GM15510 (cell line): ENCODE data around the gene COLEC11.

ENCODE experiments used
- POLR2A ChIP-seq: IDR thresholded peaks from 3 replicates; pipeline ENCODE4 v1.6.1; 2011; ENCODE audit warnings: borderline replicate concordance; ENCODE audit not compliant: insufficient read length; ENCODE audit errors: extremely low read depth

The COLEC11 gene

DNA sequence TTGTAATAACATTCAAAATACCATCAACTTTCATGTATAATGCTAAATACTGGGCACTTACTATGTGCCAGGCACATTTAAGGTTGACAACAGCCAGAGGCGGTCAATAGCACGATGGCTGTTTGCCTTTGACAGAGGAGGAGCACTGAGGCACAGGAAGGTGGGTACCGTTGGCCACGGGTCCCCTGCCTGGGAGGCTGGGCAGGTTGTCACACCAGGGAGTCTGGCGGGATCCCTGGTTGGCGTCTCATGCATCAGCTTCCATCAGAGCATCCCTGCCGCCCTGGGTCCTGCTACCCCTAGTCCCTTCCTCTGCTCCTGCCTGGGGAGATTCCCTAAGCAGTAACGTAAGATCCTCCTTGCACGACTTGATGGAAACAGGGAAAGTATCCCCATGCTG lies 82.5 kb downstream of the COLEC11 start:
- TF ChIP-seq POLR2A = no peak

DNA sequence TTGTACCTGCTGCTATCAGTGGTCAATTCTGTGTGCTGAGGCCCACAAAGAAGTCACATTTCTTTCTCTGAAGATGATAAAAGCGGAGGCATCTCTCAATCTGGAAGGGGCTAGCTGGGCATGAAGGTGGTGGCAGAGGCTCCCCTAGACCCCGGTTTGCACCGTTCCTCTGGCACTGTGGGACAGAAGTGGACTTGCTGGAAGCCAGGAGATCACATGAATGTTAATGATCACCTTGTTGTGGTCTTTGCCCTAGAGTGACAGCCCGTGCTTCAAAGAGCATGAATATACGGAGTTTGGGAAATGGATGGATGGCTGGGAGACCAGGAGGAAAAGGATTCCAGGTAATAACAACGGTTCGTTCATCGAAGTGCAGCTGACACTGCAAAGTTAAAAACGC lies 83.3 kb downstream of the COLEC11 start:
- TF ChIP-seq POLR2A = no peak

DNA sequence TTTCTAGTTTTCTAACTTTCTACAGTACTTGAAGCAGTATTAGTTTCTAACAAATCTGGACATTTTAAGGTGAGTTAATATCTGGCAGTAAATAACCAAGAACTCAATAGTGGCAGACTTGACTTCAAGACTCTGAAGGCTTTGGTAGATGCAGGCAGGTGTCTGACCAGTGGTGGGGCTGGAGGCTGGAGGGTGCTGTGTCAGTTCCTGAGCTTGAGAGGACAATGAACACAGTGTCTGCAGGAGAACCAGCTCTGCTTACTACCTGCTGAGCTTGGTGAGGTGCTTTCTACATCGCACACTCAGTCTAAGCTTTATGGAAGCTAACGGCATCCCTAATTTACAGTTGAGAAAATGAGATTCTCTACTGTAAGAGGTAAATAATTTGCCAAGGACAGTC lies 84.3 kb downstream of the COLEC11 start:
- TF ChIP-seq POLR2A = no peak

DNA sequence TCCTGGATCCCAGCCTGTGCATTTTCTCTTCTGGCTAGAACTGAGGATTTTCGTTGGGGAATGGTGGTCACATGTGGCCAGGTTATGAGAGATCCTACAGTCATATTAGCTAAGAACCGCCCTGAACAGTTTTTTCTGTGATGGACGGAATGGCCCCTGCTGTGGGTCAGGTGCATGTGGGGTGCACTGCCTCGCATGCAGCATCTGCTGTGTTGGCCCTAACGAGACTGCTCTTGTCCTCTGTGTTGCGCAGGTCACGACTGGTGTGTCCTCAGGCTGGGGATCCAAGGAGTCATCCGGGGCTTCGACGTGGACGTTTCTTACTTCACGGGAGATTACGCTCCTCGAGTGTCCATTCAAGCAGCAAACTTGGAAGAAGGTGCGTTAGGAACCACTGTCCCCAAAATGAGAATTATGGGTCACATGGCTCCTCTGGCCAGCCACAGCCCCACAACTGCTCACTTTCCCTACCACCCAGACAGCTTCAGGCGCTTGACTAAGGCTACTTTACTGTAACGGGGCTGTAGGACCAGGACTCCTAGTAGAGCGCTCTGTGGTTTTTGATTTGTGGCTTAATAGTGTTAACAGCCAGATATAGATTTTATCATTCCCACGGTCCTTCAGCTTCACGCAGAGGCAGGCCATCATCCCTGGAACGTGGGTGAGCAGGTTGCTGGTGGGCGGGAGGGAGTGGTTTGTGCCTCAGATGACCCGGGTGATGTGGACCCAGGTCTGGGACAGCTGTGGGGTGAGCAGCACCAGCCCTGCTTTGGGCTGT lies 84.9 kb downstream of the COLEC11 start:
- no peak for TF ChIP-seq POLR2A

DNA sequence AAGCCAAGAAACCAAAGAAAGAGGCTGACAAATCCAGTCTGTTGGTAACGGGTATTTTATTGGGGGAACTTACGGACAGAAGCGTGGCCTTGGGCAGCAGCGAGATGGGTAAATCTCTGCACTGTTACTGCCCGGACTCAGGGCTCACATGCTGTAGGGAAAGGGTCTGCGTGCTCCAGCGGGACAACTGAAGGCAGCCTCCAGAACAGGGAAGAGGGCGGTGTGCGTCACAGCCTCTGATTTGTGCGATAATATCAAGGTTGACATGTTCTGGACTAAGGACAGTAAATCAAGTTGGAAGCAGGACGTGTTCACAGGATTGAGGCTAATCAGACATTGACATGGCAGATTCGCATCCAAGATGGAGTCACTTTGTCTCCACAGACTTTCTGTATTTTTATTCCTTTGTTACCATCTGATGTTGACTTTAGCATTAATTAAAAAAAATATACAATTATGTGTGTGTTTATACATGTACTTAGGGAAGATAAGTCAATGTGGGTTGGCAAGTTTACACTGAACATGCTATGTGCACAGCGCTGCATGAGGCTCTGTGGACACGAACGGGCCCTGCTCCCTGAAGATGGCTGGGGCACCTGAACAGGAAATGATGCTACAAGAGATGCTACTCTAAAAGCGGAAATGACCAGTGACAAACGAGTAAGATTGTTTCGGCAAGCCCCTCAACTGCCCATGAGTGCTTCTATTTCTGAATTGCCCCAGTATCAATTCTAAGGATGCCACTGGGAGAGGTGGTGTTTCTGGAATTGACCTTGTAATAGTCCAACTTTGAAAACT lies 85.8 kb downstream of the COLEC11 start:
- no peak for TF ChIP-seq POLR2A

DNA sequence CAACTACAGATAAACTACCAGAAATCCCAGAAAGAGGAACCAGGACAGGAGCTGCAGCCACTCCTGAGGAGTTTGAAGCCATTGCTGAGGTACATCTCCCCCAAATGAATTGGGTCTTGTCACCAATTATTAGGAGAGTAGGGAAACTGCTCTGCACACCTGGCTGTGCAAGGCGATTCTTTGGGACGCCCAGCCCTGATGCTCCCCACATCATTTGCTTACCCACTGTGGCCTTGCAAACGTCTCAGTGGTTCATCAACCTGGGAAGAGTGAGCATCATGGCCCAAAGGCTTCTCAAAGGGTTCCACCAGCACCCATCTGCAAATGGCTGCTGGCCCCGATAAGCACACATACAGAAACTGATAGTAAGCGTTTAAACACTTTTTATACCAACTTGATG lies 86.7 kb downstream of the COLEC11 start:
- no peak for TF ChIP-seq POLR2A

DNA sequence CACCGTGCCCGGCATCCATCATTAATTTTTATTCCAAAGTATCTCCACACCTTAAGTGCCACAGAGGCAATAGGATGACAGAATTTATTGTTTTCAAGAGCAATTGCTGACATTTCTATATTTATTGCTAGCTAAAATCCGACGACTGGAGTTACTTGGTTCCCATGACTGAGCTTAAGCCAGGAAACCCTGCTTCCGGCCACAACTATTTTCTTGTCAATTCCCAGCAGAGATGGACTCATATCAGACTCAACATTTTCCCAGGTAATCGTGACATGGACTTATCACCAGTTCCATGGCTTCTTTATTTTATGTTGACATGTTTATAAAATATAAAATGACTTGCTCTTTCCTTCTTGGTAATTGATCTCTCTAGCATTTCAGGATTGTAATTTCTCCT lies 87.9 kb downstream of the COLEC11 start:
- no peak for TF ChIP-seq POLR2A

DNA sequence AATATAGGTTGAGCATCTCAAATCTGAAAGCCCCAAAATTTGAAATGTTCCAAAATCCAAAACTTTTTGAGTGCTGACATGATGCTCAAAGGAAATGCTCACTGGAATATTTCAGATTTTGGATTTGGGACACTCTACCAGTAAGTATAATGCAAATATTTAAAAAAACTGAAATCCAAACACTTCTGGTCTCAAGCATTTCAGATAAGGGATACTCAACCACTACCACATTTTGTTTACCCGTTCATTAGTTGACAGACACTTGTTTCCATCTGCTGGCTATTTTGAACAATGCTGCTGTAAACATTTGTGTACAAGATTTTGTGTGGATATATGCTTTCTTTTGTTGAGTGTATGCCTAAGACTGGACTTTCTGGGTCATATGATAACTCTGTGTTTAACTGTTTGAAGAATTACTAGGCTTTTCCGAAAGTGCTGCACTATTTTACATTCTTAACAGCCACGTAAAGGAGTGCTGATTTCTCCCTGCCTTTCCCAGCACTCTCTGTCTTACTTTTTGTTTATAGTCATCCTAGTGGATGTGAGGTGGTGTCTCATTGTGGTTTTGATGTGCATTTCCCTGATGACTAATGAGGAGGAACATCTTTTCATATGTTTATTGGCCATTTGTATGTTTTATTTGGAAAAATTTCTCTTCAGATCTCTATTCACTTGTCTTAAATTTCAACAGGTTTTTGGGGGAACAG lies 89.0 kb downstream of the COLEC11 start:
- no peak for TF ChIP-seq POLR2A

DNA sequence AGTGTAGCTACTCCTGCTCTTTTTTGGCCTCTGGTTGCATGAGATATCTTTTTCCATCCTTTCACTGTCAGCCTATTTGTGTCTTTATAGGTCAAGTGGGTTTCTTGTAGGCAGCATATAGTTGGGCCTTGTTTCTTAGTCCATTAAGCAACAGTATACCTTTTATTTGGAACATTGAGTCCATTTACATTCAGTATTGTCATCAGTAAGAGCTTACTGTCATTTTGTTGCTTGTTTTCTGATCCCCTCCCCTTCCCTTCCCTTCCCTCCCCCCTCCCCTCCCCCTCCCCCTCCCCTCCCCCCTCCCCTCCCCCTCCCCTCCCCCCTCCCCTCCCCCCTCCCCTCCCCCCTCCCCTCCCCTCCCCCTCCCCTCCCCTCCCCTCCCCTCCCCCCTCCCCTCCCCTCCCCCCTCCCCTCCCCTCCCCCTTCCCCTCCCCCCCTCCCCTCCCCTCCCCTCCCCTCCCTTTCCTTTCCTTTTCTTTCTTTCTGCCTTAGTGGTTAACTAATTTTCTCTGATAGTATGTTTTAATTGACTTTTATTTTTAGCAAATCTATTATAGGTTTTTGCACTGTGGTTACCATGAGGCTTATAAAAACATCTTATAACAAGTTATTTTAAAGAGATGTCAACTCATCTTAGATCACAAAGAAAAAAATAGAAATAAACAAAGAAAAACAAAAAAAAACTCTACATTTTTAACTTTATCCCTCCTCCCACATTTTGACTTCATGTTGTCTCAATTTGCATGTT lies 95.3 kb downstream of the COLEC11 start:
- TF ChIP-seq POLR2A = no peak

DNA sequence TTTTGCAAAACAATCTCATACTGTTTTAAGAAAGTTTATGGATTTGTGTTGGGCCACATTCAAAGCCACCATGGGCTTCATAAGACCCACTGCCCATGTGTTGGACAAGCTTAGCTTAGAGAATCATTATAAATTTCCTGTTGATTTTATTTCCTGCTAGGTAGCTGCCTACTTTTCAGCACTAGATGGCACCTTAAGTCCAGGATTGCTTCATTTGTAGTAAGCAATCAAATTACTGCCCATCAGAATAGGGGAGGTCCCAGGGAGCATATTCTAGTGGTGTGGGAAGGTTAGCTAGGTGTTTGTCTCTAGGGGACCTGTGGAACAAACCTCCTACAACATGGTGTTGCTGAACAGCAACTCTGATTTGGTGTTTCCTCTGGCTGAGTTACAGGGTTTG lies 97.5 kb downstream of the COLEC11 start:
- no peak for TF ChIP-seq POLR2A
